Gastroesophageal sphincter (tissue), 4 donors: ENCODE data around the gene BORCS6. TPM values are rescaled to one million over a fixed set of nuclear protein-coding genes. Genes with fewer than 3 reads are reported as not detected.

Experiments used
- ATAC-seq: fragments of 150-250 bp; one replicate; pipeline ENCODE4 v1.9.1; 2016; ENCODE audit warnings: mild to moderate bottlenecking, moderate library complexity
- H3K27ac ChIP-seq, 4 donors: fragments of 200-600 bp; sonication (generic) in 3 of 4; 1 replicate in 3 of 4; 2 replicates in 1 of 4; pipeline ENCODE4 v1.5.1; 2016 to 2019
- H3K27me3 ChIP-seq: fragments of 200-600 bp; sonication (generic); one replicate; pipeline ENCODE4 v1.5.1; 2019
- H3K36me3 ChIP-seq, 2 donors: fragments of 200-600 bp; sonication (generic); one replicate each; pipeline ENCODE4 v1.5.1; 2019; ENCODE audit warnings: control low read depth in 1 of 2
- H3K4me1 ChIP-seq, 3 donors: fragments of 200-600 bp; sonication (generic); 1 replicate in 2 of 3; 2 replicates in 1 of 3; pipeline ENCODE4 v1.5.1; 2016 to 2019; ENCODE audit warnings: control low read depth in 2 of 3
- H3K4me3 ChIP-seq, 2 donors: fragments of 200-600 bp; sonication (generic); one replicate each; pipeline ENCODE4 v1.5.1; 2019; ENCODE audit warnings: mild to moderate bottlenecking in 1 of 2, moderate library complexity in 1 of 2
- H3K9me3 ChIP-seq, 3 donors: fragments of 200-600 bp; sonication (generic); one replicate each; pipeline ENCODE4 v1.5.1; 2017 to 2019; ENCODE audit warnings: control low read depth in 2 of 3
- CTCF ChIP-seq, 4 experiments: fragments of 200-600 bp in 2 of 4; fragments of 450-650 bp in 2 of 4; sonication (generic) in 1 of 4; IDR thresholded peaks; one replicate each; pipeline ENCODE4 v1.5.1; 2017 to 2019; ENCODE audit warnings: antibody characterized with exemption in 4 of 4, mild to moderate bottlenecking in 2 of 4, moderate library complexity in 2 of 4
- EP300 ChIP-seq: sonication (generic); formaldehyde crosslinking; IDR thresholded peaks from one replicate; pipeline ENCODE4 v1.6.1; 2017; ENCODE audit warnings: antibody characterized with exemption, mild to moderate bottlenecking
- POLR2A ChIP-seq, 2 donors: fragments of 450-650 bp; IDR thresholded peaks; one replicate each; pipeline ENCODE4 v1.6.1; 2017; ENCODE audit warnings: antibody characterized with exemption in 2 of 2, mild to moderate bottlenecking in 2 of 2, moderate library complexity in 1 of 2
- POLR2AphosphoS5 ChIP-seq: sonication (generic); formaldehyde crosslinking; IDR thresholded peaks from one replicate; pipeline ENCODE4 v1.6.1; 2017; ENCODE audit warnings: antibody characterized with exemption
- WGBS, 2 donors: methylation state at CpG; one replicate each; pipeline ENCODE4 v1.1.5; 2018; ENCODE audit warnings: low coverage in 1 of 2; 5-methylcytosine and 5-hydroxymethylcytosine counted together
- total RNA-seq, 4 donors: library from RNA; depleted of rRNA; stranded (reverse); fragments of >200 nt; gene quantifications; one replicate each; pipeline ENCODE4 v1.1.0, GENCODE V29; 2016

BORCS6 gene
- total RNA-seq, 4 donors from 2014 or later = 8.1 to 16.1 (median 12.4) TPM

- Histone ChIP-seq H3K27me3 (no peaks in the 10 kb centered on the region), H3K27ac (peak overlapping the region; percentile 96 to 100 (median 98)), H3K4me1 (peaks cover 9 to 53% (median 31%) of the 10 kb centered on the region in 3 donors), H3K4me3 (no peak overlapping the region), H3K9me3 (no peaks in the 10 kb centered on the region), H3K36me3 (peaks cover 0 to 23% of the 10 kb centered on the region in 2 donors)
- ATAC-seq = peak; percentile 62
- TF ChIP-seq POLR2AphosphoS5 (peak; percentile 51), EP300 (no peak), CTCF (IDR thresholded peaks at IDR 0.05) (no peak)
- 19 to 28% methylated on average over 5 to 6 of the region's 13 CpGs for WGBS, 2 donors
Observed at GRCh38 chr17:8163978-8164814, 25.8 kb downstream of the BORCS6 start.

GRCh38 chr17:8162997-8163977 is 26.7 kb downstream of the BORCS6 start:
- Histone ChIP-seq H3K4me3 (peak overlapping the region; percentile 69 to 87), H3K4me1 (peaks cover 9 to 62% (median 37%) of the 10 kb centered on the region in 3 donors), H3K27me3 (no peaks in the 10 kb centered on the region), H3K27ac (peak overlapping the region; percentile 96 to 100 (median 98)), H3K36me3 (peaks cover 0 to 25% of the 10 kb centered on the region in 2 donors), H3K9me3 (no peaks in the 10 kb centered on the region)
- WGBS, 2 donors = 0% methylated on average over 3 to 9 of the region's 55 CpGs
- ATAC-seq = peak; percentile 46
- TF ChIP-seq EP300 = no peak
- no peak for TF ChIP-seq POLR2A (IDR thresholded peaks at IDR 0.05)
- TF ChIP-seq POLR2AphosphoS5 = no peak
- TF ChIP-seq CTCF (IDR thresholded peaks at IDR 0.05) = no peak

GRCh38 chr17:8162233-8162996 is 27.6 kb downstream of the BORCS6 start, which contains the start of gene VAMP2:
TSS of gene VAMP2 (minus strand) at chr17:8162948. CDS start at chr17:8162879, 69 bp downstream.
- Histone ChIP-seq H3K27me3 (no peaks in the 10 kb centered on the region), H3K9me3 (no peaks in the 10 kb centered on the region), H3K4me1 (peaks cover 9 to 71% (median 40%) of the 10 kb centered on the region in 3 donors), H3K27ac (peak within 1 kb of the TSS; percentile 96 to 100 (median 98)), H3K36me3 (peaks cover 0 to 25% of the 10 kb centered on the region in 2 donors), H3K4me3 (peak within 1 kb of the TSS; percentile 69 to 87)
- TF ChIP-seq CTCF (IDR thresholded peaks at IDR 0.05) (peak in 3 of 4 experiments; percentile 6 to 8 (median 8)), EP300 (no peak), POLR2A (IDR thresholded peaks at IDR 0.05) (peak; percentile 89), POLR2AphosphoS5 (peak; percentile 86)
- peak; percentile 83 for ATAC-seq
- no CpG with 5 or more reads among the region's 75 CpGs for WGBS, 2 donors
